GM21619 (cell line): ENCODE measurements around the gene AMZ2.
"Not testable (repeated sequence)": the region's sequence is repeated elsewhere in the genome, so short reads cannot be mapped to it uniquely, and the experiment has no call there.

Experiments
- ATAC-seq: cut with Tn5 transposase; IDR thresholded peaks from one replicate; pipeline ENCODE4 v1.9.1; 2021; ENCODE audit not compliant: unreplicated experiment

The AMZ2 gene

DNA sequence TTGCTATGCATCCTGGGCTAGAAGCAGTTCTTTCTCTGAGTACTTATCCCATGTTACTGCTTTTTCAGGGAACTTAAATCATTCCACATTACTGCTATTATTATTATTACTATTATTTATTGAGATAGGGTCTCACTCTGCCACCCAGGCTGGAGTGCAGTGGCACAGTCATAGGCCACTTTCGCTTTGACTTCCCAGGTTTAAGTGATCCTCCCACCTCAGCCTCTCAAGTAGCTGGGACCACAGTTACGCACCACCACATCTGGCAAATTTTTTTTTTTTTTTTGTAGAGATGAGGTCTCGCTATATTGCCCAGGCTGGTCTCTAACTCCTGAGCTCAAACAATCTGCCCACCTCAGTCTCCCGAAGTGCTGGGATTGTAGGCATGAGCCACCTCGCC lies 28.4 kb upstream of the AMZ2 start:
- ATAC-seq = not testable (repeated sequence)

DNA sequence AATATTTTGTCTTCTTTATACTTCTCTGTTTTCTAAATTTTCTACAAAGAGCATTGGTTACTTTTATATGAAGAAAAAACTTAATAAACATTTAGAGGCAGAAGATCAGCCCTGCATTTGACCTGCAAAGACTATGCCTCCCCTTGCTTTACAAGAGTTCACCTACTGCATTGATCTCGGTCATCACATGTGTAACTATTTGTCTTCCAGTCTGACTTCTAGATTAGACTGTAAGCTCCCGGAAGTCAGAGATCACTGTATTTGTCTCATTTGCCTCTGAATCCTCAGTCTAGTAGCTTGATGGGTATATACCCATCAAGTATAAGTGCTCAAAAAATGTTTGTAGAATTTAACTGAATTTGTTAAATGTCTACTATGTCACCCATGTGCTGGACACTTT lies 27.7 kb upstream of the AMZ2 start:
- not testable (repeated sequence) for ATAC-seq

DNA sequence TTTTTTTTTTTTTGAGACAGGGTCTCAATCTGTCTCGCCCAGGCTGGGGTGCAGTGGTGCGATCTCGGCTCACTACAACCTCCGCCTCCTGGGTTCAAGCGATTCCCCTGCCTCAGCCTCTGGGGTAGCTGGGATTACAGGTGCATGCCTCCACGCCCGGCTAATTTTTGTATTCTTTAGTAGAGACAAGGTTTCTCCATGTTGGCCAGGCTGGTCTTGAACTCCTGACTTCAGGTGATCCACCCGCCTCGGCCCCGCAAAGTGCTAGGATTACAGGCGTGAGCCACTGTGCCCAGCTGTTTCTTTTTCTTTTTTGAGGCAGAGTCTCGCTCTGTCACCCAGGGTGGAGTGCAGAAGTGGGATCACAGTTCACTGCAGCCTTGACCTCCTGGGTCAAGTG lies 27.1 kb upstream of the AMZ2 start:
- not testable (repeated sequence) for ATAC-seq

DNA sequence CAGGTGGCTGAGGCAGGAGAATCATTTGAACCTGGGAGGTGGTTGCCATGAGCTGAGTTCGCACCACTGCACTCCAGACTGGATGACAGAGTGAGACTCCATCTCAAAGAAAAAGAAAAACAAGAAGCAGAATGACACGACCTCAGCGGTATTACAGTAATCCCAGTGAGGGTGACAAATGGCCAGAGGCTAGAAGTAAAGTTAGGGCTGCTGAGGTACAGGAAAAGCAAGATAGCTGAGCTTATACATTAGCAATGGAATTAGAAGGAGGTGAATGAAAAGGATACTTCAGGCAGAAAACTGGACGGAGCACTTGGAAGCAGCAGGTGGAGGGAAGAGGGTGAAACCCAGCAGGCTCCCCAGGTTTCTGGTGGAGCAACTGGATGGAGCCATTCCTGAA lies 26.1 kb upstream of the AMZ2 start:
- no peak for ATAC-seq

DNA sequence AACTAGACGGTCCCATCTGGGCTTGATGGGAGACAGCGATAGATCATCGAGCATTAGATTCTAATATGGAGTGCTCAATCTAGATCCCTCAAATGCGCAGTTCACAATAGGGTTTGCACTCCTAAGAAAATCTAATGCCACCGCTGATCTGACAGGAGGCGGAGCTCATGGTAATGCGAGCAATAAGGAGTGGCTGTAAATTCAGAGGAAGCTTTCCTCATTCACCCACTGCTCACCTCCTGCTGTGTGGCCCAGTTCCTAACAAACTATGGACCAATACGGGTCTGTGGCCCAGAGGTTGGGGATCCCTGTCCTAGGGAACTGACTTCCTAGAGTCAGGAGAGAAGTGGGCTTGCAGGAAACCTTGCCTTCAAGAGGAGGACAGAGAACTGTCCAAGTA lies 25.2 kb upstream of the AMZ2 start:
- no peak for ATAC-seq

DNA sequence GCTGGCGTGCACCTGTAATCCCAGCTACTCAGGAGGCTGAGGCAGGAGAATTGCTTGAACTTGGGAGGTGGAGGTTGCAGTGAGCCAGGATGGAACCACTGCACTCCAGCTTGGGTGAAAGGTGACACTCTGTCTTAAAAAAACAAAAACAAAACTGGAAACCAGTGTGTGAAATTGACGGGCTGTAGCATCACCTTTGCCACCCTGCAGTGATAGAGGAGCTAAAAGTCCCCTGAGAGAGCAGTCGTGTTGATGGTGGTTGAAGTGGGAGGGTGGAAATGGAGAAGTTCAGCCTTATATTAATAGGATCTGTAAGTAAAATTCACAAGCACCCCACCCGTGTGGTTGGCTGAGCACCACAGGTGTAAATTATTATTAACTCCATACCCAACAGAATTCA lies 22.8 kb upstream of the AMZ2 start:
- ATAC-seq = peak; percentile 62

DNA sequence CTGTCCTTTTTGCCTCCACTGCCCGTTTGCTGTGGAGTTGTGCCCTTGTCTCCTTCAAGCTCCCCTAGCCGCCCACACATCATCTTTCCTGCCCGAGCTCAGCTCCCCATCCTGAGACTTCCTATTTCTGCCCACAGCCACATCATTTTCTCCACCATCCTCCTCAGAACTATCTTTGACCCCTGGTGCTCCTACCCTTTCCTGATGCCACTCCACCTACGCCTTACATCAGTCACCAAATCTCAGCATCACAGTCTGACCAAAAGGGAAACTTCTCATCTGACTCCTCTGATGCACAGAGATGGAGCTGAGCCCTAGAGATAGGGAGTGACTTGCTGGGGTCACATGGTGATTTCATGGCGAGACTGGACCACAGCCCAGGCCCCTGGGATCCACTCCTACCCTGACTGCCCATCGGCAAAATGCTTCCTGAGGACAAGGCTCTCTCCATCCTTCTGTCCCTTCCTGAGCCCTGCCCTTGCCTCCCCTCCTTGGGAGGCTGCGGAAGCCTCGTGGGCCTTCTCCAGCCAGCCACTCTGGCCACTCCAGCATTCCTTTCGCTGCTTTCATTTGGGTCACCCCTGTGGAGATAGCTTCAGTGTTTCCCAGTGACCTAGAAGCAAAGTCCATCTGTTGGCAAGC lies 19.7 kb upstream of the AMZ2 start:
- not testable (repeated sequence) for ATAC-seq

DNA sequence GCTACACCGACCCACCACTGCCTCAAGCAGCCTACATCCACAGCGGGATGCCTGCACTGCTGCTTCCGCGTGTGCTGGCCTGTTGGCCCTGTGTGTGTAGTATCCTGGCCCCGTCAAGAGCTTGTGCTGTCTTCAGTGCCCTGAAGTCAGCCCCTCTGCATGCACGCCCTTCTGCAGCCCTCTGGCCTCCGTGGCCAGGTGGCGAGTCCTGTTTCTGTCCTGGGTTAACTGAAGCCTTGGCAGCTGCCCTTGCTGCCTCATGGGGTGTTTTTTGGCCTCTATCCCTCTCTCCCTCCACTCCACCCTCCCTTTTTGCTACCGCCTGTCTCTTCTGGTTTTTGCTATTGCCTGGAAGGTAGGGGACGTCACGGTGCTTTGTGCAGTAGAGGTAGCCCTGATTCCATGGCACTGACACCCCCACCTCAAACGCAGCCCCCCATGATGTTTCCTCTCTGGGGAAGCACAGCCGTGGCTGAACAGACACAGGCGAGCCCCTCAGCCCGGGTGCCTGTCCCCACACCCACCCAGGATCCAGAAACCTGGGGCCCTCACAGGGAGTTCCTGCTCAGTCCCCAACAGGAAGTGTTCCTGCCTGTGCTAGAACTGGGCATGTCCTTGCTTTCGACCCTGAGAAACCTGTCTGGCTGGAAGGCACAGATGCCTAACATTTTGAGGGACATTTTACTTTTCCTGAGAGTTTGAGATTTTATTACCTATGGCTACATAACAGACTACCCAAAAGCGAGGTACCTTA lies 18.8 kb upstream of the AMZ2 start:
- ATAC-seq = no peak

DNA sequence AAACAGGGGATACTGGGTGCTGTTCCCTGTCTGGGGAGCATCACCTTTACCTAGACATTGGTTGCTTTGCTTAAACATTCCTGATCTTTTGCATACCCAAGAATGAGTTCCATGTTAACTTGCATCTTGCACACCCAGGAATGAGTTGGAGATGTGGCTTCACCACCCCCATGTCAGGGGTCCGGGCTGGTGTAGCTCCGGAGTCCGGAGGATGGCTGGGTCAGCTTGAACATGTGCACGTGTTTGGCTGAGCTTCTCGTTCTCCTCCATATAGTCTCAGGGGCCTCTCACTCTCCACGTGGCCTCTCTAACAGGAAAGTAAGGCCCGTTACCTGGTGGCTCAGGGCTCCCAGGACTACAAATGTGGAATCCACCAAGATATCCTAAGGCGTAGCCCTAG lies 18.2 kb upstream of the AMZ2 start:
- ATAC-seq = no peak

DNA sequence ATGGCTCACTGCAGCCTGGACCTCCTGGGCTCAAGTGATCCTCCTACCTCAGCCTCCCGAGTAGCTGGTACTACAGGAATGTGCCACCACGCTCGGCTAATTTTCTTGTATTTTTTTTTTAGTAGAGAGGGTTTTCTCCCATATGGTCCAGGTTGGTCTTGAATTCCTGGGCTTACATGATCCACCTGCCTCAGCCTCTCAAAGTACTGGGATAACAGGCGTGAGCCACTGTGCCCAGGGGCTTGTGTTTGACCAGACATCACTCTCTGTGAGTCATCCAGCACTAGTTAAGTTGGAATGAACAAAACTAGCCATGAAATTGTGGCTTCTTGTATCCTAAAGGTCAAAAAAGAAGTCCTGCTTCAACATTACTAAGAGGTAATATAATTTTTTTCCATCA lies 16.7 kb upstream of the AMZ2 start:
- ATAC-seq = not testable (repeated sequence)

DNA sequence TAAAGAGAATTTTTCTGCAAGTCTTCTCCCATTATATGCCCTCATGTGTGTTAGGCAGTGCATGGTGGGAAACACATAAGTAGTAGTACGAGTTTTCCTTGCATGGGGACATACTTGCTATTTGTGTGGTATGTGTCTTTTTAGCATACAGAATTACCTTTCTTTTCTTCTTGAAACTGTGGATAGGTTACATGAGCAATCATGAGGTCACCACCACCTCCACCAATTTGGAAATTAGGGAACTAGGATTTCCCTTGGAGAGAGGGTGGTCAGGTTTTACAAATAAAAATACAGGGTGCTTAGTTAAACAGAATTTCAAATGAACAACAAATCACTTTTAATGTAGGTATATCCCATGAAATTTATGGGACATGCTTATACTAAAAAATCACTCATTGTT lies 16.3 kb upstream of the AMZ2 start:
- ATAC-seq = no peak

DNA sequence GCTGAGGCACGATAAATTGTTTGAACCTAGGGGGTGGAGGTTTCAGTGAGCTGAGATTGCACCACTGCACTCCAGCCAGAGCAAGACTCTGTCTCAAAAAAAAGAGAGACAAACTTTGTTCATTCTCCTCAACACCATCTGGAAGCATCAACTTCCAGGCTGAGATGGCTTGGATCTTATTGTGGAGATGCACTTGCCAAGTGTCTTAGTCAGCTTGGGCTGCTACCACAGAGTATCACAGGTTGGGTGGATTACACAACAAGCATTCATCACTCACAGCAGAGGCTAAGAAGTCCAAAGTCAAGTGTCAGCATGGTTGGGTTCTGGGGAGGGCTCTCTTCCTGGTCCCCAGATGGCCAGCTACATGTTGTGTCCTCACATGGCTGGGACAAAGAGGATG lies 15.1 kb upstream of the AMZ2 start:
- not testable (repeated sequence) for ATAC-seq

DNA sequence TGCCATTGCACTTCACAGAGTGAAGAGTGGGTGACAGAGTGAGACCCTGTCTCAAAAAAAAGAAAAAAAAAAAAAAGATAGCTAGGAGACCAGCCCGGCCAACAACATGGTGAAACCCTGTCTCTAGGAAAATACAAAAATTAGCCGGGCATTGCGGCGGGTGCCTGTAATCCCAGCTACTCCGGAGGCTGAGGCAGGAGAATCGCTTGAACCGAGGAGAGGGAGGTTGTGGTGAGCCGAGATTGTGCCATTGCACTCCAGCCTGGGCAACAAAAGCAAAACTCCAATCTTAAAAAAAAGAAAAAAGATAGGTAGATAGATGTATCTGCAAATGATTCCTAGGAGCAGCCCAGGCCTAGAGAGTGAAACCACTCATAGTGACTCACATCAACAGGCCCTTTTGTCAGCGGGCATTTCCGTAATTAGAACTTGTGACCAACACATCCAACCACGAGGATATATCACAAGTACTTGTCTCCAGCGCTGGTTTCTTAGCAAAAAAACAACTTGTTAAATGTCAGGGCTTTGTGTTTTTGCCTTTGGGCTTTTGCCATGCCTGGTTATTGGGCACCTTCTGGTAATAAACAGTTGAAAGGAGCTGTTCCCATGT lies 13.0 kb upstream of the AMZ2 start:
- ATAC-seq = peak; percentile 34

DNA sequence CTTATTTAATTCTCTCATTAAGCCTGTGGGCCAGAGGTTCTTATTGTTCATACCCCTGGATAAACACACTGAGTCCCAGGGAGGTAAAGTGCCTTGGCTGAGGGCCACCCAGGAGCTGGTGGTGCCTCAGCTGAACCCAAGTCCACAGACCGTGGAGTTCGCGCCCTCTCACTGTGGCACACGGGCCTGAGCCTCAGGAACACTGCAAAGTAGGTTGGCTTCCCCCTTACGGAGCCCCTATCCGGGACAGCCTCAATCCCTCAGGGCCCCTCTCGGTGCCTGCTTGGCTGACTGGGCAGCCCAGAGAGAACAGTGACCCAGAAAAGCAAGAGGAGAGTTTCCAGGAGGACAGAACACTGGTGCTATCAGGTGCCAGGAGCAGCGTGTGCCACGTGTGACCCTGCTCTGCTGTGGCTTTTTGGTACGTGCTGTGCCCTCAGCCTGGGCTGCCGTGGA lies 12.5 kb upstream of the AMZ2 start:
- ATAC-seq = not testable (repeated sequence)

DNA sequence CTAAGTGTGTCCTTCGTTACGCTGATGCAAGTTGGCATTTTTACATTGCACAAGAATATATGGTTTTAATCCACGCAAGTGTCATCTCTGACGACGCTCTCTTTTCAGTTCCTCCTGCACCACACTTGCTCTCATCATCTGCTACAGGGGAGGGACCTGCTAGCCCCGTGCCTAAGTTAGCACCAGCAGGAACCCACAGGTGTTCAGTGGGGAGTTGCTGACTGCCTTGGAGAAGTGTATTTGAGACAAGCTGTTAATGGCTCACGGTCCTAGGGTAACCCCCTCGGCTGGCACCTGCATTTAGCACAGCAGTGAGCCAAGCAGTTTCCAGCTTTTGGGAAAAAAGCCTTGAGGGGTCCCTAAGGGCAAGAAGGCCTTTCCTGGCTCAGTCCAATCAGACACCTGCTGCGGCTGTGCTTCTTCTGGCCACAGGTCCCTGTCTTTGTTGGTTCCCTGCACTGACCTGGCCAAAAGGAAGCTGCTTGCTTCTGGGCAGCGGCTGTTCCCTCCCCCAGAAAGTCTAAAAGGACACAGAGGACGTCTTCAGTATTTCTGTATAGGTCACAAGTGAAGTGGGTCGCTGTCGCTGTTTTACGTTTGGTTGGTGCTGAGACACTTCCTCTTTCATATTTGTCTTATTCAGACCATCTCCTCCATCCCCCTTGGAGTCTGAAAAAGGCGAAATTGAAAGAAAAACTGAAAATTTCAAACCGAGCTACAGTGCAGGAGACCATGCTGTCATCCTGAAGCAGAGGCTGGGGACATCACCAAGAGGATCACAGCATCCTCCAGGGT lies 10.3 kb upstream of the AMZ2 start:
- ATAC-seq = peak; percentile 63

DNA sequence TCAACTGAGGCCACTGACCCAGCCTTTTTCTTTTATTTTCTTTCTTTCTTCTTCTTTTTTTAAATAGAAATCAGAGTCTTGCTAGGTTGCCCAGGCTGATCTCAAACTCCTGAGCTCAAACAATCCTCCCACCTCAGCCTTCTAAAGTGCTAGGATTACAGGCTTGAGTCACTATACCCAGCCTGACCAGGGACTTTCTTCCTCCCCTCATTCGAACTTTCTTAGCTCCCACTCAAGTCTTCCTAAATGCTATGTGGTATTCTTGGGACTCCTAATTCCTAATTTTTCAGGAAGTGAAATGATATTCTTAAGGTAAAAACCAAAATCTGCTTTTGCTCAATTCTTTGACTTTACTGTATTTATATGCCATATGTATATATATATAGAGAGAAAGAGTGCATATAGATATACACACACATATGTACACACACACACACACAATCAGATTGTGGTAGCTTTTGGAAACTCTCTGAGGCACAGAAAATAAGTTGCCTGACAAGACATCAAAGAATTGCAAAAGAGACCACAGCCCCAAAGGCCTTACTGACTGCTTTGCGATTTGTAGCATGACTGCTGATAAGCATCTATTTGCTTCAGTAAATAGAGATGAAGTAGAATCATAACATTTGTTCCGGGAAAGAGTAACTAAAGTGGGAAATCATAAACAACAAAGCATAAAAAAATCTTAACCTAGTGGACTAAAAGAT lies 9.5 kb upstream of the AMZ2 start:
- ATAC-seq = peak; percentile 1

DNA sequence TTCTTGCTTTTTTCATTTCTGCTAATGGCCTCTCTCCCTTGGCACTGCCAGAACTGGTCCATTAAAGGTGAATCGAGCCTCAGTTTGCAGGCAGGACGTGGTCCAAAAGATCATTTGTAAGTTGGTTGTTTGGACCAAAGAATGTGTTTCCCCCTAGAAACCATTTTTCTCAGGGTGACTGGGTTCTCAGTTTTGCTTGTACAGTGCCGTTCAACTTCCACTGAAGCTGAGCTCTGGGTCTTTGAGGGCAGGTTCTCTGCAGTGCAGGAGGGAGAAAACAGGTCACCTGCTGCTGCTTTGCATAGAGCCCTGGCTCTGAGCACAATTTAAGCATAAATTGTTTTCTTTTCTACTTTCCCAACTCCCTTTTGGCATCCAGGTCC lies 9.0 kb upstream of the AMZ2 start:
- ATAC-seq = peak; percentile 15

DNA sequence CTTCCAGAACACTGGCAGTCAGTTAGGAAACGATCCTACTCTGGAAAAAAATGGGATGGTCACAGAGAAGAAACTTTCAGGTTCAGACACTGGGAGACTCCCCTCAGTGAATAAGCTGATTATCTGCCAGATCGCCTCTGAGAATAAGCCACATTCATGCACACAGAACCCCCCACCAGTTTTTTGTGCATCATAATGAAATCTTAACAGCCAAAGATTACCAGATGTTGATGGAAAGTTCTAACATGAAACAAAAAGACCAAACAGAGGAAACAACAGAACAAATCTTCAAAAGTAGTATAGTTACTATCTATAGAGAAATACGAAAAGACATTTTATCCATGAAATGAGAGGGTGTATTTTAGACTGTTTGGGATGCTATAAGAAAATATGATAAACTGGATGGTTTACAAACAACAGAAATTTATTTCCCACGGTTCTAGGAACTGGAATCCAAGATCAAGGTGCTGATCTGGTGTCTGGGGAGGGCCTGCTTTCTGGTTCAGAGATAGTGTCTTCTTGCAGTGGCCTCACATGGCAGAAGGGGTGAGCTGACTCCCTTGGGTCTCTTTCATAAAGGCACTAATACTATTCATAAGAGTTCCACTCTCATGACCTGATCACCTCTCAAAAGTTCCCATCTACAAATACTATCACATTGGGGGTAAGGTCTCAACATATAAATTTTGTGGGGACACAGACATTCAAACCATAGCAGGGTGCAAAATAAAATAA lies 8.0 kb upstream of the AMZ2 start:
- no peak for ATAC-seq

DNA sequence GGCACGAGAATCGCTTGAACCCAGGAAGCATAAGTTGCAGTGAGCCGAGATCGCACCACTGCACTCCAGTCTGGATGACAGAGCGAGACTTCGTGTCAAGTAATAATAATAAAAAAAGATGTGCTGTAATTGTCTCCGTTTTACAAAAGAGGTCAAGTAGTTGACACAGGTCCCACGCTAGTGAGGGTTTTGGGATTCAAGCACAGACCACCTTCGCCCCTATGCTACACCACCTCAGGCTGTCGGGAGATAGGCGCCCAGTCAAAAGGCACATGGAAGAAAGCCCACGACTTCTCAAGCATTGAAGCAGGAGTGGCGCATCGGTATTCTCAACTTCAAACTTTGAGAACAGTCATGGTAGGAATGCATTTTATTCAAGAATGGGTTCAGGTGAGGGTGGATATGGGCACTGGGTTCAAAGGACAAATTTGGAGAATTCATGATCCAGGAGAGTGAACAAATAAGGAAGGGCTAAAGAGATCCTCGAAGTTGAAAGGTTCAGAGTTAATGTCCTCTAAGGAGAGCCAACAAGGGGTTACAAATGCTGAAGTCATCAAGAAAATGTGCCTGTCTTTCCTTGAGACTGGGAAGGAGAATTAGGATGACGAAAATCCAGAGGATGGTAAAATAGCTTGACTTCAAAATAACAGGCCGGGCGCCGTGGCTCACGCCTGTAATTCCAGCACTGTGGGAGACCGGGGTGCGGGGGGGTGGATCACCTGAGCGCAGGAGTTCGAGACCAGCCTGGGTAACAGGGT lies 1.4 kb upstream of the AMZ2 start:
- no peak for ATAC-seq
